GM21423 (cell line): Measurements from ENCODE around the gene BTAF1.
A peak's percentile ranks its signal among the peaks of the same experiment; 100 is the strongest.
"Not testable (repeated sequence)": the region's sequence is repeated elsewhere in the genome, so short reads cannot be mapped to it uniquely, and the experiment has no call there.

Experiments used
- ATAC-seq: cut with Tn5 transposase; IDR thresholded peaks from one replicate; pipeline ENCODE4 v1.9.1; 2021; ENCODE audit warnings: mild to moderate bottlenecking, moderate library complexity; ENCODE audit not compliant: unreplicated experiment

The BTAF1 gene

GRCh38 chr10:91923371-91924211 is at the start of gene BTAF1:
Gene BTAF1, plus strand, starts transcription at chr10:91923770. Its CDS starts 307 bp downstream, at chr10:91924077.
- peak; percentile 95 for ATAC-seq

GRCh38 chr10:91875156-91875555 is 48.4 kb upstream of the BTAF1 start:
- ATAC-seq = no peak

GRCh38 chr10:91875779-91876178 is 47.8 kb upstream of the BTAF1 start:
- ATAC-seq = no peak

- ATAC-seq = no peak
These were observed 43.9 kb upstream of the BTAF1 start for GRCh38 chr10:91879515-91880170.

- ATAC-seq = no peak
These were observed 43.3 kb upstream of the BTAF1 start for GRCh38 chr10:91880310-91880709.

- no peak for ATAC-seq
These were observed 39.8 kb upstream of the BTAF1 start for GRCh38 chr10:91883549-91884444.

GRCh38 chr10:91884536-91884935 is 39.0 kb upstream of the BTAF1 start:
- no peak for ATAC-seq

- ATAC-seq = no peak
These were observed 38.0 kb upstream of the BTAF1 start for GRCh38 chr10:91885362-91886079.

GRCh38 chr10:91886954-91887271 is 36.7 kb upstream of the BTAF1 start:
- no peak for ATAC-seq

- no peak for ATAC-seq
These were observed 36.1 kb upstream of the BTAF1 start for GRCh38 chr10:91887272-91888076.

- ATAC-seq = no peak
These were observed 32.2 kb upstream of the BTAF1 start for GRCh38 chr10:91891125-91892001.

- ATAC-seq = no peak
These were observed 30.5 kb upstream of the BTAF1 start for GRCh38 chr10:91893051-91893450.

GRCh38 chr10:91894261-91894685 is 29.3 kb upstream of the BTAF1 start:
- not testable (repeated sequence) for ATAC-seq

- ATAC-seq = no peak
These were observed 27.3 kb upstream of the BTAF1 start for GRCh38 chr10:91896212-91896756.

GRCh38 chr10:91897421-91897820 is 26.1 kb upstream of the BTAF1 start:
- no peak for ATAC-seq

GRCh38 chr10:91901784-91902677 is 21.5 kb upstream of the BTAF1 start:
- no peak for ATAC-seq

- no peak for ATAC-seq
These were observed 16.5 kb upstream of the BTAF1 start for GRCh38 chr10:91907033-91907594.
